Panc1 (cell line): Measurements from ENCODE around the gene NXPE2. TPM values are rescaled to one million over a fixed set of nuclear protein-coding genes. Genes with fewer than 3 reads are reported as not detected.

ENCODE experiments used
- ATAC-seq: fragments of 200-7000 bp; cut with Tn5 transposase; 2 replicates; pipeline ENCODE4 v1.9.1; 2020; ENCODE audit warnings: mild to moderate bottlenecking, moderate library complexity
- BruUV-seq: library from RNA; stranded (reverse); fragments of 400-500 nt; replicated peaks from 2 replicates; lab custom pipeline; 2021; lab: Mats Ljungman, UMichigan
- CTCF ChIA-PET: fragments of 300-600 bp; sonication (Branson Sonifier 250); formaldehyde crosslinking; loops from one replicate; lab custom pipeline; 2022; ENCODE audit warnings: antibody characterized with exemption; lab: Charles Lee
- POLR2A ChIA-PET: fragments of 300-600 bp; sonication (Branson Sonifier 250); formaldehyde crosslinking; loops from one replicate; lab custom pipeline; 2022; ENCODE audit warnings: antibody characterized with exemption; lab: Charles Lee
- DNase-seq: peaks from one replicate; pipeline ENCODE4 v3.0.0-alpha.2; 2010; ENCODE audit warnings: low read depth, low spot score
- H3K27ac ChIP-seq: 2 replicates; pipeline ENCODE4 v1.5.1; 2011; ENCODE audit warnings: mild to moderate bottlenecking, low read length, inconsistent platforms
- H3K27me3 ChIP-seq: fragments of 200-500 bp; sonication (Bioruptor generic); 2 replicates; pipeline ENCODE4 v1.6.0; 2014; ENCODE audit warnings: low read length, inconsistent platforms; ENCODE audit not compliant: control insufficient read depth, insufficient read depth
- H3K36me3 ChIP-seq: fragments of 200-500 bp; sonication (Bioruptor generic); 2 replicates; pipeline ENCODE4 v1.5.1; 2014; ENCODE audit warnings: inconsistent platforms, mild to moderate bottlenecking, low read length, moderate library complexity; ENCODE audit not compliant: control insufficient read depth, insufficient read depth
- H3K4me1 ChIP-seq: 2 replicates; pipeline ENCODE4 v1.5.1; 2011; ENCODE audit warnings: inconsistent platforms, mild to moderate bottlenecking, low read length, moderate library complexity; ENCODE audit not compliant: control insufficient read depth, insufficient read depth
- H3K4me3 ChIP-seq, 2 experiments: 2 replicates each; pipeline ENCODE4 v1.5.1; 2011 to 2012; ENCODE audit warnings: low read depth in 2 of 2, low read length in 2 of 2, mild to moderate bottlenecking in 2 of 2, inconsistent platforms in 1 of 2, moderate library complexity in 1 of 2
- H3K9me3 ChIP-seq: fragments of 200-500 bp; sonication (Bioruptor generic); 2 replicates; pipeline ENCODE4 v1.5.1; 2014; ENCODE audit warnings: low read depth, mild to moderate bottlenecking, inconsistent platforms, low read length, moderate library complexity; ENCODE audit not compliant: control insufficient read depth, insufficient read depth
- CTCF ChIP-seq: fragments of 450-650 bp; IDR thresholded peaks from 2 replicates; pipeline ENCODE4 v1.5.1; 2017; ENCODE audit warnings: mild to moderate bottlenecking
- POLR2AphosphoS5 ChIP-seq: IDR thresholded peaks from 2 replicates; pipeline ENCODE4 v1.6.1; 2012; ENCODE audit warnings: mild to moderate bottlenecking, low read depth, low read length, moderate library complexity
- REST ChIP-seq, 2 experiments: IDR thresholded peaks; 2 replicates each; pipeline ENCODE4 v1.6.1; 2011 to 2012; ENCODE audit warnings: low read depth in 2 of 2, control low read depth in 1 of 2, low read length in 1 of 2, mild to moderate bottlenecking in 1 of 2, moderate library complexity in 1 of 2; ENCODE audit not compliant: insufficient read depth in 1 of 2
- SIN3A ChIP-seq: IDR thresholded peaks from 2 replicates; pipeline ENCODE4 v1.6.1; 2012; ENCODE audit warnings: low read depth, mild to moderate bottlenecking, low read length, moderate library complexity, borderline replicate concordance; ENCODE audit not compliant: insufficient read depth
- TCF7L2 ChIP-seq: IDR thresholded peaks from 2 replicates; pipeline ENCODE4 v1.6.1; 2011; ENCODE audit warnings: mild to moderate bottlenecking, low read depth, low read length, inconsistent platforms
- in situ Hi-C: cut with HindIII; loops from 2 replicates; pipeline ENCODE4 v1.10.0; 2016; ENCODE audit warnings: low sequenced_read_pairs, low pct_unique_long_range_greater_than_20kb
- intact Hi-C: fragments of 100-400 bp; cut with micrococcal nuclease; formaldehyde crosslinking; loops from one replicate; pipeline ENCODE4 v1.10.0; 2022; ENCODE audit not compliant: unreplicated experiment
- total RNA-seq: library from RNA; stranded (reverse); gene quantifications from one replicate; pipeline ENCODE4 v1.2.1, GENCODE V29; 2021; ENCODE audit not compliant: unreplicated experiment

NXPE2 gene
- total RNA-seq, 1 experiment from 2014 or later = not detected

- no peak overlapping the region for H3K4me3 ChIP-seq
- ChIA-PET POLR2A (no interaction called here), CTCF (interaction anchor here (0.7 kb wide), 1 partner anchor 25 kb away, joined by 3 read pairs; no protein-coding TSS in a partner anchor)
- TF ChIP-seq REST (IDR thresholded peaks at IDR 0.05; ENCODE audit: insufficient read depth in 1 of 2, low read depth in 2 of 2, low read length in 1 of 2) (no peak), CTCF (no peak), POLR2AphosphoS5 (no peak), TCF7L2 (no peak), SIN3A (no peak)
- in situ Hi-C loops (no loop called here), intact Hi-C loops (no loop called here)
- no peak overlapping the region for H3K27ac ChIP-seq
- DNase-seq = no peak
- H3K27me3 ChIP-seq = no peaks in the 10 kb centered on the region
- H3K36me3 ChIP-seq = no peaks in the 10 kb centered on the region
- no peaks in the 10 kb centered on the region for H3K4me1 ChIP-seq
- ATAC-seq = no peak
- BruUV-seq = no TSS peak
- 0 out of 2 replicates have a peak, but pooled peaks cover 5% of the 10 kb centered on the region for H3K9me3 ChIP-seq
Measured at GRCh38 chr11:114713756-114714155, 35.4 kb downstream of the NXPE2 start.

GRCh38 chr11:114719562-114719961 is 41.2 kb downstream of the NXPE2 start:
- CTCF ChIA-PET = no interaction called here
- no peak for ATAC-seq
- H3K36me3 ChIP-seq = no peaks in the 10 kb centered on the region

GRCh38 chr11:114724916-114725524 is 46.7 kb downstream of the NXPE2 start:
- TF ChIP-seq SIN3A = no peak
- no peak for TF ChIP-seq REST (IDR thresholded peaks at IDR 0.05; ENCODE audit: insufficient read depth in 1 of 2, low read depth in 2 of 2, low read length in 1 of 2)
- no peak for TF ChIP-seq CTCF
- TF ChIP-seq TCF7L2 = no peak
- TF ChIP-seq POLR2AphosphoS5 = no peak
- POLR2A ChIA-PET = no interaction called here
- H3K27ac ChIP-seq = no peak overlapping the region
- ATAC-seq (no peak), DNase-seq (no peak)
- intact Hi-C loops (no loop called here), in situ Hi-C loops (no loop called here)
- CTCF ChIA-PET = no interaction called here
- H3K36me3 ChIP-seq = no peaks in the 10 kb centered on the region
- no peak overlapping the region for H3K4me3 ChIP-seq
- no TSS peak for BruUV-seq
- no peaks in the 10 kb centered on the region for H3K9me3 ChIP-seq
- no peaks in the 10 kb centered on the region for H3K4me1 ChIP-seq
- H3K27me3 ChIP-seq = no peaks in the 10 kb centered on the region

More at GRCh38 chr11:114719562-114719961, 41.2 kb downstream of the NXPE2 start:
- no TSS peak for BruUV-seq
- Histone ChIP-seq H3K27ac (no peak overlapping the region), H3K4me1 (no peaks in the 10 kb centered on the region), H3K9me3 (no peaks in the 10 kb centered on the region), H3K4me3 (no peak overlapping the region), H3K27me3 (no peaks in the 10 kb centered on the region)
- intact Hi-C loops = no loop called here
- POLR2A ChIA-PET = no interaction called here
- TF ChIP-seq TCF7L2 = no peak
- no peak for DNase-seq
- in situ Hi-C loops = no loop called here
